ENCODE data around the gene ARID4B. TPM values are rescaled to one million over a fixed set of nuclear protein-coding genes. Genes with fewer than 3 reads are reported as not detected.

ARID4B gene
- total RNA-seq, 1 experiment from 2014 or later, result 28.3 TPM

DNA sequence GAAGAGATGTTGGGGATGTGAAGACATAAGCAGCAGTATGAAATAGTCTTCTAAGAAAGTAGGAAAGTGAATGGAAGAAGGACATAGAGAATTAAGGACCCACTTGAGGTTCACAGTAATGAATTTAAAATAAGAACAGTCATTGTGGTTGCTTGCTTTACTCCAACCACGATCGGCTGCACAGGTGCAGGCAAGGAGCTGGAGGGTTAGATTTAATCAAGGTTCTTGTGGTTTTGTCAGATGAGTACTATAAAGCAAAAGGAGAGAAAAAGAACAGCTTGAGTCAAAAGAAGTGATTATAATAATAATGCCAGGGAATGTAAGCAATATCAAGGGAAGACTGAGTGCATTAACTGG lies 120.8 kb downstream of the ARID4B start:
- intact Hi-C loops (cut with micrococcal nuclease), result no loop called here
- no peaks in the 10 kb centered on the region for H3K9me2 ChIP-seq (ENCODE audit: insufficient read depth)
- POLR2A ChIA-PET, result no interaction called here

More for the DNA sequence above, 120.8 kb downstream of the ARID4B start:
- TF ChIP-seq EZH2phosphoT487 (IDR thresholded peaks at IDR 0.05; ENCODE audit: borderline replicate concordance), result no peak
- TF ChIP-seq, protein P1, sequence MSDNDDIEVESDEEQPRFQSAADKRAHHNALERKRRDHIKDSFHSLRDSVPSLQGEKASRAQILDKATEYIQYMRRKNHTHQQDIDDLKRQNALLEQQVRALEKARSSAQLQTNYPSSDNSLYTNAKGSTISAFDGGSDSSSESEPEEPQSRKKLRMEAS (IDR thresholded peaks at IDR 0.05), result no peak
- TF ChIP-seq JUND (IDR thresholded peaks at IDR 0.05), result no peak
- TF ChIP-seq CEBPB (IDR thresholded peaks at IDR 0.05; ENCODE audit: low read depth), result no peak
- TF ChIP-seq, protein P2, sequence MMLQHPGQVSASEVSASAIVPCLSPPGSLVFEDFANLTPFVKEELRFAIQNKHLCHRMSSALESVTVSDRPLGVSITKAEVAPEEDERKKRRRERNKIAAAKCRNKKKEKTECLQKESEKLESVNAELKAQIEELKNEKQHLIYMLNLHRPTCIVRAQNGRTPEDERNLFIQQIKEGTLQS (IDR thresholded peaks at IDR 0.05), result no peak
- no peak for TF ChIP-seq ZFX (IDR thresholded peaks at IDR 0.05)
- TF ChIP-seq, protein P3, sequence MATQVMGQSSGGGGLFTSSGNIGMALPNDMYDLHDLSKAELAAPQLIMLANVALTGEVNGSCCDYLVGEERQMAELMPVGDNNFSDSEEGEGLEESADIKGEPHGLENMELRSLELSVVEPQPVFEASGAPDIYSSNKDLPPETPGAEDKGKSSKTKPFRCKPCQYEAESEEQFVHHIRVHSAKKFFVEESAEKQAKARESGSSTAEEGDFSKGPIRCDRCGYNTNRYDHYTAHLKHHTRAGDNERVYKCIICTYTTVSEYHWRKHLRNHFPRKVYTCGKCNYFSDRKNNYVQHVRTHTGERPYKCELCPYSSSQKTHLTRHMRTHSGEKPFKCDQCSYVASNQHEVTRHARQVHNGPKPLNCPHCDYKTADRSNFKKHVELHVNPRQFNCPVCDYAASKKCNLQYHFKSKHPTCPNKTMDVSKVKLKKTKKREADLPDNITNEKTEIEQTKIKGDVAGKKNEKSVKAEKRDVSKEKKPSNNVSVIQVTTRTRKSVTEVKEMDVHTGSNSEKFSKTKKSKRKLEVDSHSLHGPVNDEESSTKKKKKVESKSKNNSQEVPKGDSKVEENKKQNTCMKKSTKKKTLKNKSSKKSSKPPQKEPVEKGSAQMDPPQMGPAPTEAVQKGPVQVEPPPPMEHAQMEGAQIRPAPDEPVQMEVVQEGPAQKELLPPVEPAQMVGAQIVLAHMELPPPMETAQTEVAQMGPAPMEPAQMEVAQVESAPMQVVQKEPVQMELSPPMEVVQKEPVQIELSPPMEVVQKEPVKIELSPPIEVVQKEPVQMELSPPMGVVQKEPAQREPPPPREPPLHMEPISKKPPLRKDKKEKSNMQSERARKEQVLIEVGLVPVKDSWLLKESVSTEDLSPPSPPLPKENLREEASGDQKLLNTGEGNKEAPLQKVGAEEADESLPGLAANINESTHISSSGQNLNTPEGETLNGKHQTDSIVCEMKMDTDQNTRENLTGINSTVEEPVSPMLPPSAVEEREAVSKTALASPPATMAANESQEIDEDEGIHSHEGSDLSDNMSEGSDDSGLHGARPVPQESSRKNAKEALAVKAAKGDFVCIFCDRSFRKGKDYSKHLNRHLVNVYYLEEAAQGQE (IDR thresholded peaks at IDR 0.05; ENCODE audit: low read depth), result no peak
- no peak for TF ChIP-seq TCF7L2 (IDR thresholded peaks at IDR 0.05; ENCODE audit: borderline replicate concordance, extremely low read depth, insufficient read depth, insufficient read length)
- no peak for TF ChIP-seq FOSL1 (IDR thresholded peaks at IDR 0.05; ENCODE audit: low read depth)
- no peak for TF ChIP-seq CBX3 (IDR thresholded peaks at IDR 0.05; ENCODE audit: low read depth)
- no peak for TF ChIP-seq SRF (IDR thresholded peaks at IDR 0.05; ENCODE audit: low read depth)
- no peak for TF ChIP-seq POLR2A (IDR thresholded peaks at IDR 0.05; ENCODE audit: borderline replicate concordance, extremely low read depth, insufficient read depth, insufficient read length)
- TF ChIP-seq, protein P4, sequence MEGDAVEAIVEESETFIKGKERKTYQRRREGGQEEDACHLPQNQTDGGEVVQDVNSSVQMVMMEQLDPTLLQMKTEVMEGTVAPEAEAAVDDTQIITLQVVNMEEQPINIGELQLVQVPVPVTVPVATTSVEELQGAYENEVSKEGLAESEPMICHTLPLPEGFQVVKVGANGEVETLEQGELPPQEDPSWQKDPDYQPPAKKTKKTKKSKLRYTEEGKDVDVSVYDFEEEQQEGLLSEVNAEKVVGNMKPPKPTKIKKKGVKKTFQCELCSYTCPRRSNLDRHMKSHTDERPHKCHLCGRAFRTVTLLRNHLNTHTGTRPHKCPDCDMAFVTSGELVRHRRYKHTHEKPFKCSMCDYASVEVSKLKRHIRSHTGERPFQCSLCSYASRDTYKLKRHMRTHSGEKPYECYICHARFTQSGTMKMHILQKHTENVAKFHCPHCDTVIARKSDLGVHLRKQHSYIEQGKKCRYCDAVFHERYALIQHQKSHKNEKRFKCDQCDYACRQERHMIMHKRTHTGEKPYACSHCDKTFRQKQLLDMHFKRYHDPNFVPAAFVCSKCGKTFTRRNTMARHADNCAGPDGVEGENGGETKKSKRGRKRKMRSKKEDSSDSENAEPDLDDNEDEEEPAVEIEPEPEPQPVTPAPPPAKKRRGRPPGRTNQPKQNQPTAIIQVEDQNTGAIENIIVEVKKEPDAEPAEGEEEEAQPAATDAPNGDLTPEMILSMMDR (IDR thresholded peaks at IDR 0.05 in 2 of 3, conservative IDR thresholded peaks at IDR 0.05 in 1 of 3; ENCODE audit: borderline replicate concordance in 1 of 3, insufficient read depth in 1 of 3, low read depth in 2 of 3, low read length in 2 of 3), result no peak
- TF ChIP-seq YY1 (IDR thresholded peaks at IDR 0.05; ENCODE audit: extremely low read depth, insufficient replicate concordance, low read depth, low read length), result no peak
- TF ChIP-seq SP1 (IDR thresholded peaks at IDR 0.05; ENCODE audit: low read depth), result no peak
- TF ChIP-seq SIN3A (IDR thresholded peaks at IDR 0.05; ENCODE audit: low read depth), result no peak
- TF ChIP-seq RAD21 (IDR thresholded peaks at IDR 0.05; ENCODE audit: low read depth), result no peak
- Histone ChIP-seq H3K4me3 (replicated peaks in 1 of 2; ENCODE audit: low read depth in 1 of 2, low read length in 2 of 2) (no peak overlapping the region), H3K4me2 (ENCODE audit: low read length) (no peak overlapping the region), H3K36me3 (ENCODE audit: control insufficient read depth in 1 of 2, insufficient read depth in 2 of 2, low read length in 2 of 2) (peaks cover 0 to 17% of the 10 kb centered on the region in 2 experiments; a peak in 2 of 4 replicates), H3K9me3 (ENCODE audit: control insufficient read depth in 1 of 2, insufficient read depth in 1 of 2, low read depth in 1 of 2, low read length in 2 of 2) (no peaks in the 10 kb centered on the region), H3K79me2 (ENCODE audit: insufficient read depth, low read length) (no peaks in the 10 kb centered on the region), H4K20me1 (ENCODE audit: insufficient read depth) (no peaks in the 10 kb centered on the region), H3K27ac (ENCODE audit: low read depth, low read length) (no peak overlapping the region), H3K27me3 (ENCODE audit: insufficient read depth, low read length) (no peaks in the 10 kb centered on the region), H3K9ac (ENCODE audit: low read length) (no peak overlapping the region), H3K4me1 (ENCODE audit: control insufficient read depth in 1 of 2, insufficient read depth in 2 of 2, low read length in 2 of 2) (no peaks in the 10 kb centered on the region), H2AFZ (ENCODE audit: low read depth, low read length, poor library complexity, severe bottlenecking) (no peak overlapping the region)
- ATAC-seq (no peak), DNase-seq (ENCODE audit: low read depth, low spot score) (no peak)
- ChIA-PET RAD21 (ENCODE audit: low non-redundant PET in 1 of 2, low total read pairs in 2 of 2, uncharacterized antibody in 2 of 2, unreplicated experiment in 2 of 2) (no interaction called here), CTCF (no interaction called here)
- no TSS peak for BruUV-seq (replicated peaks)
